HG03159 (cell line): ENCODE results near the gene TSEN34.
A peak's percentile ranks its signal among the peaks of the same experiment; 100 is the strongest.
"Not testable (repeated sequence)": the region's sequence is repeated elsewhere in the genome, so short reads cannot be mapped to it uniquely, and the experiment has no call there.

Experiments
- ATAC-seq: cut with Tn5 transposase; IDR thresholded peaks from one replicate; pipeline ENCODE4 v1.9.1; 2021; ENCODE audit warnings: mild to moderate bottlenecking, moderate library complexity; ENCODE audit not compliant: unreplicated experiment

TSEN34 gene

GRCh38 chr19:54183431-54183830 lies 7.7 kb upstream of the TSEN34 start:
- ATAC-seq: no peak

GRCh38 chr19:54186351-54186750 lies 4.8 kb upstream of the TSEN34 start:
- no peak for ATAC-seq

GRCh38 chr19:54186934-54187381 lies 4.2 kb upstream of the TSEN34 start:
- no peak for ATAC-seq

- no peak for ATAC-seq
Observed at GRCh38 chr19:54188215-54188871, 2.8 kb upstream of the TSEN34 start.

- peak; percentile 47 for ATAC-seq
Observed at GRCh38 chr19:54189145-54189734, 1.9 kb upstream of the TSEN34 start, which contains the start of gene MBOAT7. MBOAT7 (minus strand) TSS chr19:54189580; CDS start chr19:54188508, 1,072 bp downstream.

GRCh38 chr19:54189735-54190502 lies 1.2 kb upstream of the TSEN34 start:
- ATAC-seq: peak; percentile 43

- ATAC-seq: peak; percentile 45
Observed at GRCh38 chr19:54190503-54191010, 551 bp upstream of the TSEN34 start.

- no peak for ATAC-seq
Observed at GRCh38 chr19:54191811-54192453, 824 bp downstream of the TSEN34 start.

GRCh38 chr19:54193011-54193410 lies 1.9 kb downstream of the TSEN34 start:
- no peak for ATAC-seq

- not testable (repeated sequence) for ATAC-seq
Observed at GRCh38 chr19:54194463-54194862, 3.4 kb downstream of the TSEN34 start.

- ATAC-seq: no peak
Observed at GRCh38 chr19:54196536-54196935, 5.4 kb downstream of the TSEN34 start.

- no peak for ATAC-seq
Observed at GRCh38 chr19:54197121-54197520, 6.0 kb downstream of the TSEN34 start.

GRCh38 chr19:54199401-54199800 lies 8.3 kb downstream of the TSEN34 start:
- ATAC-seq: no peak

GRCh38 chr19:54201172-54201701 lies 10.1 kb downstream of the TSEN34 start:
- no peak for ATAC-seq

- no peak for ATAC-seq
Observed at GRCh38 chr19:54201980-54202379, 10.9 kb downstream of the TSEN34 start.

GRCh38 chr19:54203151-54203611 lies 12.1 kb downstream of the TSEN34 start:
- no peak for ATAC-seq

- no peak for ATAC-seq
Observed at GRCh38 chr19:54204767-54205468, 13.8 kb downstream of the TSEN34 start.

- no peak for ATAC-seq
Observed at GRCh38 chr19:54206030-54206830, 15.1 kb downstream of the TSEN34 start.

GRCh38 chr19:54206831-54207177 lies 15.7 kb downstream of the TSEN34 start:
- no peak for ATAC-seq
